Measurements from ENCODE around the gene BRSK2.

The BRSK2 gene

DNA sequence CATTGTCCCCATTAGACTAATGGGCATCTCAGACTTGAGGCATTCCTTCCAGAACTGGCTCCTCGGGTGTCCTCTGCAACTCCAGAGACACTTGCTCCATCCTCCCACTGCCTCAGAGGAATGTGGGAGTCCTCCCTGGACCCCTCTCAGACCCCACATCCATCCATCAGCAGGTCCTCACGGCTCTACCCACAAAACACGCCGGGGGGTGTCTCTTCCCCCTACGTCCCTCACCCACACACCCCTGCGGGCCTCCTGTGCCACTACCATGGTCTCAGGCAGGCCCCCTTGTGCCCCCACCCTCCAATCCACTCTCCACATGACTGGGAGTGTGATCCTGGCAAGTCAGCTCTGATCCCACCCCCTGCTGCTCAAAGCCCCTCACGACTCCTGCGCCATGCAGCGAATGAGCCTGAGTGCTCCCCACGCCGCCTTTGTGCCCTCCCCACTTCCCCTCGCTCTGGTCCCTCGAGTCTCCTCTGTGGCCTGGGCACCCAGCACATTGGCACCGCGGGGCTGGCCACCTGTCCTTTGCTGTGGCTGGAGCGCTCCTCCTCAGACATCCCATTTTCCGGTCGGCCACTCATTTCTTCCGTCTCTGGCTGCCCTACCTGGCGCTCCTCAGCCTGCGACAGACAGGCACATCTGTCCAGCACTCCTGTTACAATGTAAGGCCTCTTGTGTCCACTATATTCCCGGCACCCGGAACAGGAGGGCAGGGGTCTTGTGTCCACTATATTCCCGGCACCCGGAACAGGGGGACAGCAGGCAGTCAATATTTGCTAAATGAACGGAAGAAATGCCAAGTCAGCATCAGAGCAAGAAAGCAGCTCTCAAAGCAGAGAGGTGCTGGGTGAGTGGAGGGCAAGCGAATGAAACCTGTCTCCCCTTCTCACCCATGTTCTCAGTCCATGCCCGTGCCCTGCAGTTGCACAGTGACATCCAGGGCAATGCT is 111.0 kb downstream of the BRSK2 start:
- H3K4me1 ChIP-seq, result peaks cover 3% of the 10 kb centered on the region
- no peak overlapping the region for H3K27ac ChIP-seq
- no peaks in the 10 kb centered on the region for H3K9me3 ChIP-seq (ENCODE audit: control insufficient read depth, low read length)
- peaks cover 29% of the 10 kb centered on the region for H3K79me2 ChIP-seq
- no peak overlapping the region for H2AFZ ChIP-seq
- no peaks in the 10 kb centered on the region for H3K36me3 ChIP-seq (ENCODE audit: control insufficient read depth, insufficient read depth, low read length)
- H3K9ac ChIP-seq, result no peak overlapping the region
- TF ChIP-seq, protein P1, sequence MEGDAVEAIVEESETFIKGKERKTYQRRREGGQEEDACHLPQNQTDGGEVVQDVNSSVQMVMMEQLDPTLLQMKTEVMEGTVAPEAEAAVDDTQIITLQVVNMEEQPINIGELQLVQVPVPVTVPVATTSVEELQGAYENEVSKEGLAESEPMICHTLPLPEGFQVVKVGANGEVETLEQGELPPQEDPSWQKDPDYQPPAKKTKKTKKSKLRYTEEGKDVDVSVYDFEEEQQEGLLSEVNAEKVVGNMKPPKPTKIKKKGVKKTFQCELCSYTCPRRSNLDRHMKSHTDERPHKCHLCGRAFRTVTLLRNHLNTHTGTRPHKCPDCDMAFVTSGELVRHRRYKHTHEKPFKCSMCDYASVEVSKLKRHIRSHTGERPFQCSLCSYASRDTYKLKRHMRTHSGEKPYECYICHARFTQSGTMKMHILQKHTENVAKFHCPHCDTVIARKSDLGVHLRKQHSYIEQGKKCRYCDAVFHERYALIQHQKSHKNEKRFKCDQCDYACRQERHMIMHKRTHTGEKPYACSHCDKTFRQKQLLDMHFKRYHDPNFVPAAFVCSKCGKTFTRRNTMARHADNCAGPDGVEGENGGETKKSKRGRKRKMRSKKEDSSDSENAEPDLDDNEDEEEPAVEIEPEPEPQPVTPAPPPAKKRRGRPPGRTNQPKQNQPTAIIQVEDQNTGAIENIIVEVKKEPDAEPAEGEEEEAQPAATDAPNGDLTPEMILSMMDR (IDR thresholded peaks at IDR 0.05), result no peak
- no peaks in the 10 kb centered on the region for H3K27me3 ChIP-seq (ENCODE audit: control insufficient read depth, insufficient read depth, low read length)
- H3K4me2 ChIP-seq (ENCODE audit: low read length), result no peak overlapping the region
- H3K4me3 ChIP-seq (ENCODE audit: low read depth, low read length), result no peak overlapping the region

DNA sequence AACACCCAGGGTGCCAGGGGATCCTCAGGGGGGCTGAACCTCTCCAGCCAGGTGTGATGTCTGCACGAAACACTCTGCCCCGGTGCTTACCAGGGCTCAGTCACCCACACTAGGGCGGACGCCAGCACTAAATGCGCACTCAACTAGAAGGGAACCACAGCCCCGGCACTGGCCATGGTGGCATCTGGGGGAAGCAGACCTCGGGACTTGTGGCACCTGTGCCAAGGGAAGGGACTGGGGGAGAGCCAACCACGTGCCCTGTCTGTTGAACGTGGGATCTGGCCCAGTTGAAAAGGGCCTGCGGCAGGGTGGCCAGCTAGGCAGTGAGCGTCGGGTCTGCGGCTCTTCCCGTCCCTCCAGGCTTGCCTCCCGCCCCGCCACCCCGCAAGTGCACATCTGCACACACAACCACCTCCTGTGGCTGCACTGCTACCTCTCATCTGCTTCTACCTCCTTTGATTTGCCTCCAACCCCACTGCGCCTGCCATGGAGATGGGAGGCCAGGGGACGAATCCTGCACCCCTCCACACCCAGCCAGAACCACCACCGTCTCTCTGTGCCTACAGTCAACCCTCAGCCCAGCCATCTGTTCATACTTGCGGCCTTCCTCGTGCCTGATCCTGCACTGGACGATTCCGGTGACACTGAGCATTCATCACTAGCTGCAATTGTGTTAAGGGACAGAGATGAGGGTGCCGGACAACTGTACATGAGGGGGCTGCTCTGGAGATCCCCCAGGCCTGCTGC is 111.9 kb downstream of the BRSK2 start:
- H3K4me2 ChIP-seq (ENCODE audit: low read length), result no peak overlapping the region
- H3K9me3 ChIP-seq (ENCODE audit: control insufficient read depth, low read length), result no peaks in the 10 kb centered on the region
- no peak overlapping the region for H3K27ac ChIP-seq
- no peaks in the 10 kb centered on the region for H3K27me3 ChIP-seq (ENCODE audit: control insufficient read depth, insufficient read depth, low read length)
- peaks cover 30% of the 10 kb centered on the region for H3K79me2 ChIP-seq
- no peak overlapping the region for H3K4me3 ChIP-seq (ENCODE audit: low read depth, low read length)
- no peak overlapping the region for H2AFZ ChIP-seq
- H3K9ac ChIP-seq, result no peak overlapping the region
- TF ChIP-seq, protein P1 (IDR thresholded peaks at IDR 0.05), result no peak
- peaks cover 3% of the 10 kb centered on the region for H3K4me1 ChIP-seq
- no peaks in the 10 kb centered on the region for H3K36me3 ChIP-seq (ENCODE audit: control insufficient read depth, insufficient read depth, low read length)

DNA sequence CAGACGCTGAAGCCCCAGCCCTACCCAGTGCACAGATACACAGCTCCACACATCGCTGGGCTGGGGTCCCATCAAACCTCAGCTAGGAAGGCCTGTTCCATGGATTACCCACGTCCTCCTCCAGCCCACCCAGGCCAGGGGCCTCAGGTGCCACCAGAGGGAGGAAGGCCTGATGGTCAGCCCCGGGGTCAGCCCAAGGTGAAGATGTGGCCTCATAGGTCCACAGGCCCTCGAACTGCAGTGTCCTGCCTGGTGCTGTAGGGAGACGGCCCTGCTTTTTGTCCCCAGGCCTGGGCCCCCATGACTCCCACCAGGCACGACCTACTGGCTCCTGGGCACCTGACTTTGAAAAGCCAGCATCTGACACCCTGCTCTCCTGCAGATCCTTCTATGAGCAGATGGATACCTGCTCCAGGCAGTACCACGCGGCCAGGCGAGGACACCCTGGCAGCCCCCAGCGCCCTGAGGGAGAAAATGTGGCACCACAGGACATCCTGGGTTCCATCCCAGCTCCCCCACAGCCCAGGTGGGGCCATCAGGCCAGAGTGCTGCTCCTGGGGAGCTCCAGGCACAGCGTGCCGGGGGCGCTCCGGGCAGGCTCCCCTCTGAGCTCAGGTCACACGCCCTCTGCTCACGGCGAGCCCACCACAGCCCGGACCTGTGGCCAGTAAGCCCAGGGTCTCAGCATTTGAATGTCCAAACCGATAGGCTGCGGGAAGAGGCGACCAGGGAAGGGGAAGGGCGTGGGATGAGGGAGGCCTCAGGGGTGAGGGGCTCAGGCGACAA is 112.6 kb downstream of the BRSK2 start:
- no peaks in the 10 kb centered on the region for H3K36me3 ChIP-seq (ENCODE audit: control insufficient read depth, insufficient read depth, low read length)
- no peaks in the 10 kb centered on the region for H3K27me3 ChIP-seq (ENCODE audit: control insufficient read depth, insufficient read depth, low read length)
- H3K9me3 ChIP-seq (ENCODE audit: control insufficient read depth, low read length), result no peaks in the 10 kb centered on the region
- no peak overlapping the region for H3K27ac ChIP-seq
- H3K4me2 ChIP-seq (ENCODE audit: low read length), result no peak overlapping the region
- H2AFZ ChIP-seq, result no peak overlapping the region
- H3K79me2 ChIP-seq, result peaks cover 37% of the 10 kb centered on the region
- H3K4me3 ChIP-seq (ENCODE audit: low read depth, low read length), result no peak overlapping the region
- H3K9ac ChIP-seq, result no peak overlapping the region
- H3K4me1 ChIP-seq, result peaks cover 3% of the 10 kb centered on the region
- TF ChIP-seq, protein P1 (IDR thresholded peaks at IDR 0.05), result no peak

DNA sequence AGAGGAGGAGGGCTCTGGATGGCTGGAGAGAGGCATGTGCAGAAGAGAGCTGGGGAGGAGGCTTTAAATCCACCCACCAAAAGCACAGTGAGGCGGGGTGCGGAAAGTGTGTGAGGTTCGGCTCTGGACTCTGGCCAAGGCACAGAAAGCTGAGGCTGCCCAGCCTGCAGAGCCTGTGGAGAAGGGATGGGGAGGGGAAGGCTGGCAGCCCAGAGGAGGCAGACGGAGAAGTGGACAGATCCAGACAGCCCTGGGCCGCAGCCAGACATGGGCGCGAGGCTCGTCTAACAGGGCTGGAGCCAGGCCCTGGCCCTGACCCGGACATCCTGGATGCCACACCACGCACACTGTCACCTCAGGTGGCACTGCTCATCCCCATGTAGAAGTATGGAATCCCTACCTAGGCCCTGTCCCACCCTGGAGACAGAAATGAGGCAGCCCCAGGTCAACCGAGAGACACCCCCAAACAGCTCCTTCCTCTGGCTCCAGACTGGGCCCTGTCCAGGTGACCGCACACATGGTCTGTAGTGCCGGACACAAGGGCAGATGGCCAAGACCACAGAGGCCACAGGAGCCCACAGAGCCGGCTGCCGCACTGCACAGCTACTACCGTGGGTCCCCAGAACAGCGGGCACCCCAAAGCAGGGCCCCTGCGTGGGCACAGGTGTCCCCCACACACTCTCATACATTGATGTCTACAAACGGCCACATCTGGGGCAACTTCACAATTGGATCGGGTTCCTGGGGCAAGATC is 113.4 kb downstream of the BRSK2 start:
- Histone ChIP-seq H3K36me3 (ENCODE audit: control insufficient read depth, insufficient read depth, low read length) (no peaks in the 10 kb centered on the region), H3K79me2 (peaks cover 40% of the 10 kb centered on the region), H3K4me2 (ENCODE audit: low read length) (no peak overlapping the region), H3K27me3 (ENCODE audit: control insufficient read depth, insufficient read depth, low read length) (no peaks in the 10 kb centered on the region), H3K9me3 (ENCODE audit: control insufficient read depth, low read length) (no peaks in the 10 kb centered on the region), H2AFZ (no peak overlapping the region), H3K27ac (no peak overlapping the region), H3K9ac (no peak overlapping the region), H3K4me3 (ENCODE audit: low read depth, low read length) (no peak overlapping the region), H3K4me1 (peaks cover 3% of the 10 kb centered on the region)
- TF ChIP-seq, protein P1 (IDR thresholded peaks at IDR 0.05), result no peak
